IMR-90 (cell line): ENCODE data around the gene LIN52. TPM values are rescaled to one million over a fixed set of nuclear protein-coding genes. Genes with fewer than 3 reads are reported as not detected.

Experiments
- ATAC-seq: fragments of 200-7000 bp; cut with Tn5 transposase; 2 replicates; pipeline ENCODE4 v1.9.1; 2020; ENCODE audit warnings: low read depth, mild to moderate bottlenecking, moderate library complexity
- BruUV-seq: library from RNA; stranded (reverse); fragments of 400-500 nt; replicated peaks from 2 replicates; lab custom pipeline; 2021; lab: Mats Ljungman, UMichigan
- CTCF ChIA-PET: fragments of 300-600 bp; formaldehyde crosslinking; extraction: SDS; loops from one replicate; lab custom pipeline; 2021; ENCODE audit warnings: antibody characterized with exemption; lab: Yijun Ruan, JAX
- POLR2A ChIA-PET: fragments of 300-600 bp; sonication (Branson Sonifier 250); formaldehyde crosslinking; loops from one replicate; lab custom pipeline; 2022; ENCODE audit warnings: antibody characterized with exemption; ENCODE audit not compliant: unreplicated experiment; lab: Charles Lee
- DNase-seq: peaks from one replicate; pipeline ENCODE4 v3.0.0; 2013
- H2AFZ ChIP-seq: replicated peaks from 2 replicates; pipeline ENCODE3; 2013; ENCODE audit warnings: low read length, mild to moderate bottlenecking; ENCODE audit not compliant: poor library complexity
- H2AK5ac ChIP-seq: 2 replicates; pipeline ENCODE4 v1.6.1; 2013; ENCODE audit warnings: low read depth, low read length, inconsistent platforms
- H2AK9ac ChIP-seq: replicated peaks from 2 replicates; pipeline ENCODE3; 2013; ENCODE audit warnings: mild to moderate bottlenecking, low read depth, low read length, moderate library complexity; ENCODE audit not compliant: poor library complexity
- H2BK120ac ChIP-seq: 2 replicates; pipeline ENCODE4 v1.6.1; 2013; ENCODE audit warnings: low read depth, low read length, inconsistent platforms
- H2BK15ac ChIP-seq: 3 replicates; pipeline ENCODE4 v1.6.1; 2013; ENCODE audit warnings: low read depth, low read length, inconsistent platforms
- H2BK20ac ChIP-seq: 2 replicates; pipeline ENCODE4 v1.6.1; 2013; ENCODE audit warnings: low read depth, mild to moderate bottlenecking, inconsistent platforms, low read length, moderate library complexity
- H2BK5ac ChIP-seq: 2 replicates; pipeline ENCODE4 v1.6.1; 2013; ENCODE audit warnings: mild to moderate bottlenecking, low read depth, low read length, inconsistent platforms; ENCODE audit not compliant: poor library complexity, severe bottlenecking
- H3K14ac ChIP-seq: replicated peaks from 2 replicates; pipeline ENCODE4 v1.6.1; 2013; ENCODE audit warnings: low read depth, low read length, inconsistent platforms
- H3K18ac ChIP-seq: 2 replicates; pipeline ENCODE4 v1.6.1; 2013; ENCODE audit warnings: low read depth, low read length, control low read depth
- H3K23ac ChIP-seq: 2 replicates; pipeline ENCODE4 v1.6.1; 2013; ENCODE audit warnings: low read depth, low read length, inconsistent platforms
- H3K27ac ChIP-seq: 2 replicates; pipeline ENCODE4 v1.5.1; 2013; ENCODE audit warnings: mild to moderate bottlenecking, control low read depth, low read length; ENCODE audit not compliant: insufficient read depth
- H3K27me3 ChIP-seq: 2 replicates; pipeline ENCODE4 v1.6.1; 2013; ENCODE audit warnings: low read length; ENCODE audit not compliant: control insufficient read depth, insufficient read depth
- H3K36me3 ChIP-seq: 2 replicates; pipeline ENCODE4 v1.6.1; 2013; ENCODE audit warnings: low read length, mixed read lengths; ENCODE audit not compliant: control insufficient read depth, insufficient read depth
- H3K4ac ChIP-seq: 2 replicates; pipeline ENCODE4 v1.6.1; 2013; ENCODE audit warnings: low read depth, low read length, inconsistent platforms
- H3K4me1 ChIP-seq: 2 replicates; pipeline ENCODE4 v1.6.1; 2013; ENCODE audit warnings: low read length, mixed read lengths; ENCODE audit not compliant: control insufficient read depth, insufficient read depth
- H3K4me2 ChIP-seq: 2 replicates; pipeline ENCODE4 v1.6.1; 2013; ENCODE audit warnings: low read depth, mild to moderate bottlenecking, control low read depth, low read length, moderate library complexity
- H3K4me3 ChIP-seq: 2 replicates; pipeline ENCODE4 v1.5.1; 2013; ENCODE audit warnings: low read depth, mild to moderate bottlenecking, control low read depth, low read length, moderate library complexity; ENCODE audit not compliant: insufficient read depth
- H3K56ac ChIP-seq: 2 replicates; pipeline ENCODE4 v1.6.1; 2013; ENCODE audit warnings: low read length, inconsistent platforms; ENCODE audit not compliant: insufficient read depth; ENCODE audit errors: extremely low read depth
- H3K79me1 ChIP-seq, 2 experiments: 2 replicates each; pipeline ENCODE4 v1.6.1; 2013; ENCODE audit warnings: low read length in 2 of 2, inconsistent platforms in 1 of 2, low read depth in 1 of 2
- H3K9ac ChIP-seq: 2 replicates; pipeline ENCODE4 v1.6.1; 2013; ENCODE audit warnings: low read depth, low read length, control low read depth
- H3K9me1 ChIP-seq: 2 replicates; pipeline ENCODE4 v1.6.1; 2013; ENCODE audit warnings: low read length, inconsistent platforms; ENCODE audit not compliant: insufficient read depth
- H3K9me3 ChIP-seq: 2 replicates; pipeline ENCODE4 v1.6.1; 2013; ENCODE audit warnings: low read length; ENCODE audit not compliant: control insufficient read depth, insufficient read depth
- H4K20me1 ChIP-seq: 2 replicates; pipeline ENCODE4 v1.6.1; 2013; ENCODE audit warnings: low read length, inconsistent platforms; ENCODE audit not compliant: insufficient read depth
- H4K5ac ChIP-seq: 2 replicates; pipeline ENCODE4 v1.6.1; 2013; ENCODE audit warnings: mild to moderate bottlenecking, low read depth, low read length, control low read depth
- H4K8ac ChIP-seq, 2 experiments: 2 replicates each; pipeline ENCODE4 v1.6.1; 2013; ENCODE audit warnings: low read depth in 2 of 2, low read length in 2 of 2, control low read depth in 1 of 2, inconsistent platforms in 1 of 2
- H4K91ac ChIP-seq: 2 replicates; pipeline ENCODE4 v1.6.1; 2013; ENCODE audit warnings: low read depth, low read length, inconsistent platforms; ENCODE audit not compliant: insufficient read depth
- BHLHE40 ChIP-seq: fragments of 150-350 bp; IDR thresholded peaks from 2 replicates; pipeline ENCODE4 v1.6.1; 2016; ENCODE audit warnings: mild to moderate bottlenecking, low read depth, low read length
- CEBPB ChIP-seq: IDR thresholded peaks from 2 replicates; pipeline ENCODE4 v1.6.1; 2012; ENCODE audit warnings: low read depth, low read length, improper control_type of control experiment
- CHD1 ChIP-seq: IDR thresholded peaks from 2 replicates; pipeline ENCODE4 v1.6.1; 2012; ENCODE audit warnings: low read depth, low read length, improper control_type of control experiment
- CTCF ChIP-seq: conservative IDR thresholded peaks from 2 replicates; pipeline ENCODE4 v1.5.1; 2012; ENCODE audit warnings: mild to moderate bottlenecking, low read depth, low read length, improper control_type of control experiment
- ELK1 ChIP-seq: fragments of 150-350 bp; IDR thresholded peaks from 2 replicates; pipeline ENCODE4 v1.6.1; 2016; ENCODE audit warnings: low read depth, mild to moderate bottlenecking, low read length, moderate library complexity, borderline replicate concordance
- FOS ChIP-seq: fragments of 150-350 bp; IDR thresholded peaks from 2 replicates; pipeline ENCODE4 v1.6.1; 2016; ENCODE audit warnings: low read depth, low read length
- MAFK ChIP-seq: IDR thresholded peaks from 2 replicates; pipeline ENCODE4 v1.6.1; 2012; ENCODE audit warnings: low read depth, low read length, improper control_type of control experiment
- MAZ ChIP-seq: IDR thresholded peaks from 2 replicates; pipeline ENCODE4 v1.6.1; 2012; ENCODE audit warnings: low read depth, mild to moderate bottlenecking, low read length, improper control_type of control experiment, moderate library complexity, borderline replicate concordance
- MXI1 ChIP-seq: IDR thresholded peaks from 2 replicates; pipeline ENCODE4 v1.6.1; 2012; ENCODE audit warnings: low read depth, mild to moderate bottlenecking, low read length, moderate library complexity, borderline replicate concordance
- NFE2L2 ChIP-seq: fragments of 150-350 bp; IDR thresholded peaks from 2 replicates; pipeline ENCODE4 v1.6.1; 2016; ENCODE audit warnings: low read depth, mild to moderate bottlenecking, low read length
- POLR2A ChIP-seq: IDR thresholded peaks from 2 replicates; pipeline ENCODE4 v1.6.1; 2012; ENCODE audit warnings: mild to moderate bottlenecking, low read depth, low read length
- RAD21 ChIP-seq: IDR thresholded peaks from 2 replicates; pipeline ENCODE4 v1.6.1; 2012; ENCODE audit warnings: low read length, improper control_type of control experiment
- RCOR1 ChIP-seq: IDR thresholded peaks from 2 replicates; pipeline ENCODE4 v1.6.1; 2012; ENCODE audit warnings: mild to moderate bottlenecking, low read length, improper control_type of control experiment; ENCODE audit not compliant: insufficient replicate concordance
- RFX5 ChIP-seq: IDR thresholded peaks from 2 replicates; pipeline ENCODE4 v1.8.0; 2012; ENCODE audit warnings: low read depth, mild to moderate bottlenecking, low read length, moderate library complexity
- SMC3 ChIP-seq: fragments of 150-350 bp; IDR thresholded peaks from 2 replicates; pipeline ENCODE4 v1.6.1; 2016; ENCODE audit warnings: low read depth, mild to moderate bottlenecking, antibody characterized with exemption, low read length, moderate library complexity
- USF2 ChIP-seq: fragments of 150-350 bp; IDR thresholded peaks from 2 replicates; pipeline ENCODE4 v1.6.1; 2017; ENCODE audit warnings: mild to moderate bottlenecking, antibody characterized with exemption, low read length, low read depth
- WGBS, 2 experiments: methylation state at CpG; one replicate each; pipeline versions ENCODE4 v1.1.5 to v1.1.7; 2013; ENCODE audit warnings: missing lambda C conversion rate in 2 of 2; ENCODE audit not compliant: insufficient read length in 1 of 2; ENCODE audit errors: extremely low coverage in 2 of 2; 5-methylcytosine and 5-hydroxymethylcytosine counted together
- dilution Hi-C: fragments of 300-500 bp; cut with HindIII; formaldehyde crosslinking; loops from one replicate; pipeline ENCODE4 v1.14.3; 2018; ENCODE audit warnings: low sequenced_read_pairs; ENCODE audit not compliant: unreplicated experiment
- in situ Hi-C: fragments of 300-500 bp; cut with MboI; formaldehyde crosslinking; loops from 3 replicates; pipeline ENCODE4 v1.14.3; 2019; ENCODE audit warnings: low sequenced_read_pairs, inconsistent platforms, mixed read lengths
- intact Hi-C: fragments of 100-400 bp; cut with micrococcal nuclease; formaldehyde crosslinking; loops from 2 replicates; pipeline ENCODE4 v1.10.0; 2022
- polyA plus RNA-seq, 3 experiments: library from polyadenylated mRNA; depleted of rRNA; stranded (reverse); fragments of >200 nt; gene quantifications; 2 replicates each; pipeline ENCODE4 v1.2.3, GENCODE V29; 2012; ENCODE audit warnings: low replicate concordance in 1 of 3
- total RNA-seq: library from RNA; depleted of rRNA; stranded (reverse); fragments of >200 nt; gene quantifications from 2 replicates; pipeline ENCODE4 v1.2.3, GENCODE V29; 2012

The LIN52 gene
- total and polyA plus RNA-seq, 2 of the 4 experiments (the other 2 are of a cell fraction), result 6.1 to 11.5 TPM

- Histone ChIP-seq H3K79me1 (no peaks in the 10 kb centered on the region), H4K8ac (no peak overlapping the region), H2BK20ac (no peak overlapping the region), H3K23ac (no peak overlapping the region), H4K20me1 (peaks cover 13% of the 10 kb centered on the region), H2AFZ (no peak overlapping the region), H3K36me3 (no peaks in the 10 kb centered on the region), H3K4me1 (no peaks in the 10 kb centered on the region), H3K18ac (no peak overlapping the region), H3K9ac (no peak overlapping the region), H3K4ac (no peak overlapping the region), H3K9me1 (no peaks in the 10 kb centered on the region), H2AK9ac (no peak overlapping the region), H2AK5ac (no peak overlapping the region), H3K4me2 (no peak overlapping the region), H2BK15ac (no peak overlapping the region), H3K27me3 (peaks cover 76% of the 10 kb centered on the region), H3K56ac (no peak overlapping the region), H4K91ac (no peak overlapping the region), H3K4me3 (no peak overlapping the region), H2BK5ac (no peak overlapping the region), H3K27ac (no peak overlapping the region), H2BK120ac (no peak overlapping the region), H3K14ac (no peak overlapping the region), H4K5ac (no peak overlapping the region), H3K9me3 (peaks cover 2% of the 10 kb centered on the region; the same call in 1 of the 2 replicates)
- DNase-seq, result no peak
- intact Hi-C loops, result no loop called here
- whole genome bisulfite sequencing, 2 experiments, result no CpG with 5 or more reads among the region's 8 CpGs
- TF ChIP-seq RCOR1, result no peak
- no peak for TF ChIP-seq MXI1
- TF ChIP-seq CTCF, result no peak
- no peak for TF ChIP-seq NFE2L2
- TF ChIP-seq ELK1, result no peak
- no peak for TF ChIP-seq MAFK
- TF ChIP-seq RFX5, result no peak
- no peak for TF ChIP-seq SMC3
- no peak for TF ChIP-seq BHLHE40
- no peak for TF ChIP-seq POLR2A
- TF ChIP-seq FOS, result no peak
- no peak for TF ChIP-seq USF2
- no peak for TF ChIP-seq CHD1
- no peak for TF ChIP-seq MAZ
- TF ChIP-seq CEBPB, result no peak
- no peak for TF ChIP-seq RAD21
- in situ Hi-C loops, result no loop called here
- ChIA-PET POLR2A (interaction anchor here (0.6 kb wide), 1 partner anchor 14 kb away, joined by 3 read pairs; no protein-coding TSS in a partner anchor), CTCF (no interaction called here)
- dilution Hi-C loops, result no loop called here
- ATAC-seq, result no peak
- BruUV-seq, result no TSS peak
Observed at GRCh38 chr14:74246542-74246941, 161.8 kb downstream of the LIN52 start.
